Cardiac septum (tissue), 1 donor: ENCODE results near the gene RIOK1. TPM values are rescaled to one million over a fixed set of nuclear protein-coding genes. Genes with fewer than 3 reads are reported as not detected.
"Not testable (repeated sequence)": the region's sequence is repeated elsewhere in the genome, so short reads cannot be mapped to it uniquely, and the experiment has no call there.

Source experiments
- DNase-seq: peaks from one replicate; pipeline ENCODE4 v3.0.0-alpha.2; 2020; ENCODE audit warnings: low spot score
- intact Hi-C: fragments of 100-400 bp; cut with DNase I; formaldehyde crosslinking; loops from one replicate; pipeline ENCODE4 v1.14.0; 2022
- long read RNA-seq: library from polyadenylated mRNA; unstranded; transcript quantifications from one replicate; pipeline ENCODE4 v2.0.0, GENCODE V29; 2021
- total RNA-seq: library from RNA; stranded (reverse); fragmentation: NEBNext Ultra II Directional; extraction: Animal tissue kit (Norgen Biotek cat#: 25700); gene quantifications from one replicate; pipeline ENCODE4 v1.2.1, GENCODE V29; 2021
- donor health status: DM: no; HTN: no; CAD: no.

Gene RIOK1
- total RNA-seq, result 11.9 TPM
- long read RNA-seq, transcript RIOK1-202 (17 exons, 2,810 nt), result major isoform, 26 of 45 reads
- long read RNA-seq, partial matches to known transcripts, result 13 of 45 reads
- long read RNA-seq, other reads (novel, unspliced or antisense), result 6 of 45 reads

DNA sequence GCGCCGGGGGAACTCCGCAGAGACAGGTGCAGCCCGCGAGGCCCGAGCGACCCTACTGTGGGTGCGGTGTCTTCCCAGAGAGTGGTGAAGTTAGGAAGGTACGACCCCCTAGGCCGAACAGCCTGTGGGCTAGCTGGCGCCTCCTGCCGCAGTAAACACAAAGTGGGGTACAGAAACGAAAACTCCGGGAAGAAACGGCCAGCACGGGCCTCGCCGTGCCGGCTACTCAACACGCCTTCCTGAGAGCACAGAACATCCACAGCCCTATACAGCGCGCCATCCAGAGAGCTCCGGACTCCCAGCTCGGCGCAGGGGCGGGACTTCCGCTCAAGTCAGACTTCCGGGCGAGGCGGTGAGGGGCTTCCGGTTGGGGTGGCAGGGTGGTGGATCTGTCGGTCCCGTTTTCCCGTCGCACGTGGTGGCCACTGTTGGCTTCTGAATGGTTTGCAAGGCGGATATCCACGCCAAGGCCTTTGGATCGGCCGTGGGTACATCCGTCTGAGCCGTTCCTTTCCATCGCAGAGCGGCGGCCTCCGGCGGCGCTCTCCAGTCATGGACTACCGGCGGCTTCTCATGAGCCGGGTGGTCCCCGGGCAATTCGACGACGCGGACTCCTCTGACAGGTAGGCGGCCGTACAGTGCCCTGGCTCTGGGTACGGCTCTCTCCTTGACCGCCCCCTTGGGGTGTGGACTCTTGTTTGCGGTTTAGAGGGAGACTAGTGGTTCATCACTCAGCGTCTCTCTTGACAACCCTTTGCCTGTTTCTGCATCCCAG, at the start of gene RIOK1, which contains the start of gene CAGE1:
RIOK1 (plus strand) TSS at position 358 of the 775 bp plus-strand sequence; CDS start at position 553, 195 bp downstream.
CAGE1 (minus strand) TSS at position 292 of the 775 bp plus-strand sequence. CDS start 2,569 bp downstream, outside the sequence.
- intact Hi-C loops, result loop anchor here (1.0 kb wide), 1 partner anchor 76 kb away; the partner anchor contains the start of gene SSR1
- peak; percentile 97 for DNase-seq

DNA sequence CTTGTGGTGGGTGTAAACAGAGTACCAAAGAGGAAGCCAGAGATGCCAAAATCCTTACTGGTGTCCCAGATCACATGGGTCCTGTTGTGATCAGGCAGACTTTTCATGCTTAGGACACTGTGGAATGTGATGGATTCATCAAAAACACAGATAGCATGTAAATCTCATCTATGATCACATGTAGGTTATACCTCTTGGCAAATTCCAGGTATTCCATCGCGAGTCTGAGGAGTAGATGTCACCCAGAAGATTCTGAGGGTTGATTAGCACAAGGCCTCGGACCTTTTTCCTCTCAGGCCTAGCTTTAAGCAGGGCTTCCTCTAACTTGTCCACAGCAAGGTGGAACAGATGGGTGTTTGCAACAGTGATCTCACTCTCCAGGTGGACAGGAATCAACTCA, 48.3 kb upstream of the RIOK1 start:
- intact Hi-C loops, result no loop called here
- DNase-seq, result no peak

DNA sequence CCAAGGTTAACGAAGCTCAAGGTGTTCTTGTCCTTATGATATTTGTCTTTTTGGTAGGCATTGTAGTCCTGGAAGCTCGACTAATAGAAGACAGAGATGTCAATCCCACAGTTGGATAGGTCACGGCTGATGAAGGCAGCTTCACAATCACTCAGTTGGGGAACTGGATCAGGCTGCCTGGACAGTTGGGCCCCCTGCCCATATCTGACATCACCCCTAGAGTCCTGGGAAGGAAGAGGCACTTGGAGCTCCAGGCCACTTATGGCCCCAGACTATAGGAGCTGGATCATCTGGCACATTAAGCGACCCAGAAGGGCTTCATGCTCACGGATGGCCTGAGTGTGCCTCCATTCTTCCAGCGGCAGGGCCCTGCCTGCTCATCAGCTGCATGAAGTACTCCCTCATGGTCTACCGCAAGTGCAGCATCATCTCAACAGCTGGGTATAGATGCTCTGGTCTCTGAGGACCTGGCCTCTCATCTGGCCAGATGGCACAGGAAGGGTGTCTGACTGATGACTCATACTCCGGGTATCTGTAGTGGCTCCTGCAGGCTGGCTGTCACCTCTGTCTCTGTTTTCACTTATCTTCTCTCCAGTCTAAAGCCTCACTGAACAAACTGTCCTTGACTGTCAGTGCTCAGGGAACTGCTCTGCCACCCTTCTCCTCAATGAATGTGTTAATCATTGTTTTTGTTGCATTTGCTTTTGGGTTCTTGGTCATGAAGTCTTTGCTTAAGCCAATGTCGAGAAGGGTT, 47.4 kb upstream of the RIOK1 start:
- intact Hi-C loops, result no loop called here
- DNase-seq, result no peak

DNA sequence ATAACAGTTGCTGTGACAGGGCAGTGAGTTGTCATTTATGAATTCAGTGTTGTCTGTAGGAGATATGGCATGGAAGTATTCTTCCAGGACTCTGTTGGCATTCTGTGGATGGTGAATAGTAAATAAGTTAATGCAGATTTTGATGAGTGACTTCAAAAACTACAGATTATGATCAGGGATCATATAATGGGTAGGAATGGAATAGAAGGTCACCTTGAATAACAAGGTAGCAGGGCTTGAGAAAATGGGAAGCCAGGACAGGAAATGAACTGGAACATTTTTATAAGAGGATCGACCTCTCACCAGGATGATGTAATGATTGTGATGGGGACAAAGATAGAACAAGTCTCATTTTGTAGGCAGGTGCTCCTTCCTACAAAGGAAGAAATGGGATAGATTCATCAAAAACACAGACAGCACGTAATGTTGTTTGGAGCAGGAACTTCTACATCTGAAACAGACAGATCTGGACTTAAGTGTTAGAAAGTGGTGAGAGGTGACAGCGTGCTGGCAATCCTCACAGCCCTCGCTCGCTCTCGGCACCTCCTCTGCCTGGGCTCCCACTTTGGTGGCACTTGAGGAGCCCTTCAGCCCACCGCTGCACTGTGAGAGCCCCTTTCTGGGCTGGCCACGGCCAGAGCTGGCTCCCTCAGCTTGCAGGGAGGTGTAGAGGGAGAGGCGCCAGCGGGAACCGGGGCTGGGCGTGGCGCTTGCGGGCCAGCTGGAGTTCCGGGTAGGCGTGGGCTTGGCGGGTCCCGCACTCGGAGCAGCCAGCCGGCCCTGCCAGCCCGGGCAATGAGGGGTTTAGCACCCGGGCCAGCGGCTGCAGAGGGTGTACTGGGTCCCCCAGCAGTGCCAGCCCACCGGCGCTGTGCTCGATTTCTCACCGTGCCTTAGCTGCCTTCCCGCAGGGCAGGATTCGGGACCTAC, 45.8 kb upstream of the RIOK1 start:
- intact Hi-C loops, result no loop called here
- DNase-seq, result no peak

DNA sequence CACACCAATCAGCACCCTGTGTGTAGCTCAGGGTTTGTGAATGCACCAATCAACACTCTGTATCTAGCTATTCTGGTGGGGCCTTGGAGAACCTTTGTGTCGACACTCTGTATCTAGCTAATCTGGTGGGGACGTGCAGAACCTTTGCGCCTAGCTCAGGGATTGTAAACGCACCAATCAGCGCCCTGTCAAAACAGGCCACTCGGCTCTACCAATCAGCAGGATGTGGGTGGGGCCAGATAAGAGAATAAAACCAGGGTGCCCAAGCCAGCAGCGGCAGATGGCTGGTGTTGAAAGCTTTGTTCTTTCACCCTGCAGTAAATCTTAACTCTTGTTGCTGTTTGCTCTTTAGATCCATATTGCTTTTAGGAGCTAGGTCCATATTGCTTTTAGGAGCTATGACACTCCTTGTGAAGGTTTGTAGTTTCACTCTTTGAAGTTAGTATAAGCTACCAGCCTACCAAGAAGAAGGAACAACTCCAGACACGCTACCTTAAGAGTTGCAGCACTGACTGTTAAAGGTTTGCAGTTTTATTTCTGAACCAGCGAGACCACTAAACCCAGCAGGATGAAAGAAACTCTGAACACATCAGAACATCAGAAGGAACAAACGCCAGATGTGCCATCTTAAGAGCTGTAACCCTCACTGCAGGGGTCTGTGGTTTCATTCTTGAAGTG, 44.7 kb upstream of the RIOK1 start:
- intact Hi-C loops, DNase-seq: not testable (repeated sequence)

DNA sequence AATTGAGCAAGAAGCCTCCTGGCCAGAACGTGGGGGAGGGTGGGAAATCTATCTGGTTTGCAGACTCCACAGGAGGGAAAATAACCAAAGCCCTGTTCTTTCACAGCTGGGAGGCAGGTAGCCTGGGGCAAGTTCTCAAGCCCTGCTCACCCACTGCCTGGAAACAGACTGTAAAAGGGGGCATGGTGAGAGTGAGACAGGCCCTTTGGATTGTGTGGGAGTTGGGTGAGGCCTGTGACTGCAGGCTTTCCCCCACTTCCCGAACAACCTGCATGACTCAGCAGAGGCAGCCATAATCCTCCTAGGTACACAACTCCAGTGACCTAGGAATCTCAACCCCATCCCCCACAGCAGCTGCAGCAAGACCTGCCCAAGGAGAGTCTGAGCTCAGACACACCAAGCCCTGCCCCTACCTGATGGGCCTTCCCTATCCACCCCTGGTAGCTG, 42.0 kb upstream of the RIOK1 start:
- DNase-seq, intact Hi-C loops: not testable (repeated sequence)

DNA sequence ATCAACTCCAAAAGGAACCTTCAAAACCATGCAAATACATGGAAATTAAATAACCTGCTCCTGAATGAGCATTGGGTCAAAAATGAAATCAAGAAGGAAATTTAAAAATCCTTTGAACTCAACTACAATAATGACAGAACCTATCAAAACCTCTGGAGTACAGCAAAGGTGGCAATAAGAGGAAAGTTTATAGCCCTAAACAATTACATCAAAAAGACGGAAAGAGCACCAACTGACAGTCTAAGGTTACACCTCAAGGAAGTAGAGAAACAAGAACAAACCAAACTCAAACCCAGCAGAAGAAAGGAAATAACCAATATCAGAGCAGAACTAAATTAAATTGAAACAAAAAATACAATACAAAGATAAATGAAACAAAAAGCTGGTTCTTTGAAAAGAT, 39.0 kb upstream of the RIOK1 start:
- intact Hi-C loops, DNase-seq: not testable (repeated sequence)

DNA sequence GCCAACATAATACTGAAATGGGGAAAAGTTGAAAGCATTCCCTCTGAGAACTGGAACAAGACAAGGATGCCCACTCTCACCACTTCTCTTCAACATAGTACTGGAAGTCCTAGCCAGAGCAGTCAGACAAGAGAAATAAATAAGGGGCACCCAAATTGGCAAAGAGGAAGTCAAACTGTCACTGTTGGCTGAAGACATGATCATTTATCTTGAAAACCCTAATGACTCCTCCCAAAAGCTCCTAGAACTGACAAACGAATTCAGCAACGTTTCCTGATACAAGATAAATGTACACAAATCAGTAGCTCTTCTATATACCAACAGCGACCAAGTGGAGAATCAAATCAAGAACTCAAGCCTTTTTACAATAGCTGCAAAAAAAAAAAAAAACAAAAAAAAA, 37.7 kb upstream of the RIOK1 start:
- intact Hi-C loops, DNase-seq: not testable (repeated sequence)

DNA sequence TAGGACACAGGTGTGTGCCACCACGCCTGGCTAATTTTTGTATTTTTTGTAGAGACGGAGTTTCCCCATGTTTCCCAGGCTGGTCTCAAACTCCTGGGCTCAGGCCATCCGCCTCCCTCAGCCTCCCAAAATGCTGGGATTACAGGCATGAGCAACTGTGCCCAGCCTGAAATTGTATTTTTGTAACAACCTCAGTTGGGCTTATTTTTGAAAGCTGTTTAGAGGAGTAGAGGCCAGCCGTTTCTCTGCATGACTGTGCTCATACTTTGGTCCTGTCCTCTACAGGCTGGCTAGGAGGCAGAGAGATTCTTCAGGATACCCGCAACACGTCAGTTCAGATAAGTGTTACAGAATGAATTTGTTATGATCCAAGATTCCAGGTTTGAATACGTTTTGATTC, 22.2 kb upstream of the RIOK1 start:
- DNase-seq, result no peak
- intact Hi-C loops, result no loop called here

DNA sequence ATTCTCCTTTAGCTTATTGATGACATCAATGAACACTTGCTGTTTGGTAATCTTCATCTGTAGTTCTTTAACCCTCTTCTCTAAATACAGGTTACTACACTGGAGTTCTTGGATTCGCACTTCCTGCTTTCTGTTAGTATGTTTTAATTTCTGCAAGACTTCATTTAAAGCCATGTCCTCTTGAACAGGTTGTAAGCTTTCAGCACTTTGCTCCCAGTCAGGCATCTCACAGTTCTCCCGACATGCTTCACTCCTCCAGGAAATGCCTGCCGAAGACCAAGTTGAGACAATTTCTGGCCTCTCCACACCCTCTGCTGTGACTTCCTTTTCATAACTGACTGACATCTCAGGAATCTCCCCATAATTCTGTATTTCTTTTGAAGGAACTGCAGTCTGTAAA, 15.9 kb upstream of the RIOK1 start:
- DNase-seq, result no peak
- intact Hi-C loops, result no loop called here

DNA sequence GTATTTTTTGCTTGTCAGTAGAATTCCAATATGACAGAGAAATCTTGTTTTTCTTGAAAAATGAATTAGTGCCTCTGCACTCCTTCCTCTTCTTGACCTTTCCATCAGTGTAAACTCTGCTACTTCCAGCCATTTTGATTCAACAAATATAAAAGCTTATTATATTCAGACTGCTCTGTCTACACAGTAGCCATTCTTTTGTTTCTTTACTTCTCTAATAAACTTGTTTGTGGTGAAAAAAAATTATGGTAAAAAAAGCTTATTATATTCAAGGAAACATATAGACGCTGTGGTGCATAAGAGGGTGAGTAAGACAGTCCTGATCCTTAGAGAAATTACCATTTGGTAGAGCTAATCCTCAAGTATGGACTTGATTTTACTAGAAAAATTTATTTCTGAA, 11.6 kb upstream of the RIOK1 start:
- intact Hi-C loops, result no loop called here
- no peak for DNase-seq

DNA sequence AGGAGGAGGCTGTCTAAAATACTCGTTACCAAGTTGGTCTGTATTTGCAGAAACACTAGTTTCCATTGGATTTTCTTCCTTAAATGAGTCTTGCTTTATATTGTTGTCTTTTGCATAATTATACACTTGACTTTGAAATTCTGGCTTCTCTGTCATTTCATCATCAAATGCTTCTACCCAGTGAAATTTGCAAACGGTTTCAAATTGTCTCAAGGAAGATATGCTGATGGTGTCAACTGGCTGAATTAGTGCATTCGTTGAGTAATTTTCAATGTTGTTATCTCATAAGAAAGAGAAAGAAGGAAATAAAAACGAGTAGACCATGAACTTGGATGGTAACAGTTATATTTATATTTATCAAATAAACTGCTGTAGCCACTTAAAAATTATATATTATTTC, 10.9 kb upstream of the RIOK1 start:
- intact Hi-C loops, result no loop called here
- no peak for DNase-seq

DNA sequence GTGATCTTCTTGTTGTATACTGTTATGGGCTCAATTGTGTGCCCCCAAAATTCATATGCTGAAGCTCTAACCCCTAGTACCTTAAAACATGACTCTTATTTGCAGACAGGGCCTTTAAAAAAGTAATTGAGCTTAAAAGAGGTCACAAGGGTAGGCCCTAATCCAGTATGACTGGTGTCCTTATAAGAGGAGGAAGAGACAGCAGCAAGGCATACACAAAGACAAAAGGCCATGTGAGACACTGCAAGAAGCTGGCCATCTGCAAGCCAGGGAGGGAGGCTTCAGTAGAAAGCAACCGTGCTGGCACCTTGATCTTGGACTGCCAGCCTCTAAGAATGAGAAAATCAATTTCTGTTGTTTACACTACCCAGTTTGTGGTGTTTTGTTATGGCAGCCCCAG, 8.5 kb upstream of the RIOK1 start:
- no peak for DNase-seq
- intact Hi-C loops, result no loop called here

DNA sequence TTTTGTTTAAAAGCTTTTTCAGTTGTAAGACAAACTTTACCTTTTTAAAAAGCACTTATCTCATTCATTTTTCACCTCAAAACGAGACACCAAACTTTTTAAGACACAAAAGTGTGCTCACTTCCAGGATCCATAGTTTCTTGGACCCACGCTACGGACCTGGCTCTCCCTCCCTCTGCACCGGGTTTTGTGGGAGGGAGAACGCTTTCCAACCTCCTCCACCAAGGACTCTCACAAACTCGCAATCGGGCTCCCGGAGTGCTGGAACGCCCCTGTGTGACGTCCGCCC, 502 bp upstream of the RIOK1 start:
- intact Hi-C loops, result loop anchor here (1.0 kb wide), 1 partner anchor 76 kb away; the partner anchor contains the start of gene SSR1
- DNase-seq, result no peak

DNA sequence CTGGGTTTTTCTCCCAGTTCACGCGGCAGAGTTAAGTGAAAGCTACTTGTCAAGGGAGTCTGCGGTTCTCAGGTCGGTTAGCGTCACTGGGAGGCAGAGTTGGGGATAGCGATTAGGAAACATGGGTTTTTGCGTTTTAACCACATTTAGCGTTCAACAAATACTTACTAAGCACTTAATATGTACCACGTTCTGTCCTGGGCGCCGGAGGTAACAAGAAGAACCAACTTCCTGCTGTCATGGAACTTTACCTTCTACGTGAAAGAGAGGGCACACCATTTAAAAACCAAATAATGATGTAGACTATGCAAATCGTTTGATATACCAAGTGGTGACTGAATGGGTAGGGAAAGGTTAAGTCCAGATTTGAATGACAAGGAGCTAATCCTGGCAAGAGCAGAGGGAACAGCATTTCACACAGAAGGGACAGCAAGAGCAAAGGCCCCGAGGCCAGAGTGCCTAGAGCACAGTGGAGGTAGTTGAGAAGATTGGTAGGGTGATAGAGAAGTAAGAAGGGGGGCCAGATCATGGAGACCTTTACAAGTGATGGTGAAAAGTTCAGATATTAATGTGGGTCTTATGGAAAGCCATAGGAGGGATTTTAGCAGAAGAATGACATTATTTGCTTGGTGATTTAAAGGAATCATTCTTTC, 744 bp downstream of the RIOK1 start:
- intact Hi-C loops, result no loop called here
- no peak for DNase-seq

DNA sequence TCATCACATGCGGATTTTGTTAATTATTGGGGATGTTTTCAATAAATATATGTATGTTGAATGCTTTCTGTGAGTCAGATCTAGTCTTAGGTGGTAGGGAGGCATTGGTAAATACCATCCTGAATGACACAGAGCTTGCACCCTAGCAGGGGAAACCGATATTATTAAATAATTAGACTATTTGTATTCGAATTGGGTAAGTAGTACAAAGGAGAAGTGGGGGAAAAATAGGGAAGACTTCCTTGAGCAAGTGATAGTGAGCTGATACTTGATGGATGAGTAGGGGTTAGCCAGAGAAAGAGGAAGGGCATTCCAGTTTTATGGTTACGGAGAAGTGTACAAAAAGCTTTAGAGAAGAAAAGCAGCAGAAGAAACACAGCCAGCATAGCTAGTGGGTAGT, 1.5 kb downstream of the RIOK1 start:
- no peak for DNase-seq
- intact Hi-C loops, result no loop called here

DNA sequence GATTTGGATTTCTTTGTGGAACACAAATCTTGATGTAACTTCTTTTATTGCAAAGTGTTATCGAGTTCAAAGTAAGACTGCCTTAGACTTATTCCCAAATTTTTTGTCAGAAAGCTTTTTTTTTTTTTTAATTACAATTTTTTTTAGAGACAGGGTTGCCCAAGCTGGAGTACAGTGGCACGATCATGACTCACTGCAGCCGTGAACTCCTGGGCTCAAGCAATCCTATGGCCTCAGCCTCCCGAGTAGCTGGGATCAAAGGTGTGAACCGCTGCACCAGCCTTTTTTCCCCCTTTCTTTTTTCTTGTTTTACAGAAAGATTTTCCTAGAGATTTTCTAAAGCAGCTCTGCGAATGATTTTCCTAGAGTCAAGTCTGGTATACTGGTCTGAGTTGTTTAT, 2.8 kb downstream of the RIOK1 start:
- intact Hi-C loops, result no loop called here
- DNase-seq, result no peak

DNA sequence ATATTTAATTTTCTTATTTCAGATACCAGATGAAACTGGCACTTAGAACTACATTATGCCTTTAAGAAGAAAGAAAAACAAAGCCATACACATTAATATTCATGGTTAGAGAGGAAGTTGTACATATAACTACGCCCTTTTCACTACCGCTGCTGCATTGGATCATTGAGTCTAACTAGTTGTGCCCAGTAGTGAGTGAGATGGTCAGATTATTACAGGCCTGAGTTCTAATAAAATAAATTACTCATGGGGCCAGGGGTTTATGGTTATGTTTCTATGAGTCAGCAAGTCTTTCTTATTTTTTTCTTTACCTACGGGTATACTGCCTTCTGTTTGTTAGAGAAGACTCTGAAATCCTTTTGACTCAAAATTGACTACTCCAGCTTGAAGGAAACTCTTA, 11.5 kb downstream of the RIOK1 start:
- intact Hi-C loops, result no loop called here
- DNase-seq, result no peak

DNA sequence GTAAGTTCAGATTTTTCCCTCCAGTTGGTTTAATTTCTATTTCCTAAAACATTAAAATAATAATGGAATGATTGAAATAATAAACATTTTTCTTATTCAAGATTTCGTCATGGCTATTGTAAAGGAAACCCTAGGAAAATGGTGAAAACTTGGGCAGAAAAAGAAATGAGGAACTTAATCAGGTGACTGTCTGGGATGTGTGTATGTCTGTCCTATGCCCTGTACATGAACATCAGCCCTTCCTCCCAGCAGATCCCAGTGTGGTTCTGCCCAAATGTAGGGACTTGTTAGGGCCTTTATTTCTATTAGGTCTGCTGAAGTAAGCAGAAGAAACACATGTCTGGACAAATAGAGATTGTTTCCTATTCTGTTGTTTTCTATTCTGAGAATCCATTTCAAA, 13.1 kb downstream of the RIOK1 start:
- no peak for DNase-seq
- intact Hi-C loops, result no loop called here
